Measurements from ENCODE around the gene MBOAT1.

- TF ChIP-seq CTCF (IDR thresholded peaks at IDR 0.05) (no peak), POLR2A (IDR thresholded peaks at IDR 0.05) (no peak)
Observed at GRCh38 chr6:20178327-20178726, 33.9 kb downstream of the MBOAT1 start.
